ENCODE data around the gene COL10A1.
"Not testable (repeated sequence)": the region's sequence is repeated elsewhere in the genome, so short reads cannot be mapped to it uniquely, and the experiment has no call there.

COL10A1 gene

GRCh38 chr6:116118608-116119007 is 7.3 kb downstream of the COL10A1 start:
- no peak for DNase-seq

DNA sequence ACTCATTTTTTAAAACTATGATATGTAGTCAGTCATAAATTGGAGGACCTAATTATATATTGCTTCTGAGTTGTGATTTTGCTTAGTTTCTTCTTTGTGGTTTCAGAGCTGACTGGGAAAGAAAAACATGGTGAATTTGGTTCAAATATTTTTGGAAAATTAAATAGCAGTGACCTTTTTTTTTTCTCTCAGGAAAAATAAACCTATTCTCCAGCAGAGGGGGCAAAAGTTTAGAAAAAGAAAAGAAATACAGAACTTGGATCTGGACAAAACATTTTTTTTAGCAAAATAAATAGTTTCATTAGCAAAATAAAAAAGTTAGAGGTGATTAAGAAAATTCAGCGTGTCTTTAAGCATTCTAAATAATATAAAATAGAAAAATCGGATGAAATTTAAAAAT is 10.2 kb downstream of the COL10A1 start:
- DNase-seq: no peak

DNA sequence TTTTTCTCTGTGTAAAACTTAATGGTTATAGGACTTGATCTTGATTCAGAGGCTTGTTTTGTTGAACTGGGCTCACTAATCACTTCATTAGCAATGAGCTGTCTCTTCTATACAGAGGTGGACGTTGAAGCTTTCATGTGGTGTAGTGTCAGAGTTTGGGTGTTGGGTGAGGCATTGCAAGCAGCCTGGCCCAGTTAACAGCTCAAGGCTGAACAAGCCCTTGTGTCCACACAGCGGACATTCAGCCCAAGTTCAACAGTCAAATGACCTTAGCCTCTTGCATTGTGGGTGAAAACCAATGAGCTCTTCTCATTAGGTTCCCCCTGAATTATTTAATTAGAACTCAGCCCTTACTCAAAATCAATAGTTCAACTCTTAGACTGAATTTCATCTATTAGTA is 12.5 kb downstream of the COL10A1 start:
- DNase-seq: no peak

- DNase-seq: no peak
Measured at GRCh38 chr6:116111552-116112528, 14.1 kb downstream of the COL10A1 start.

DNA sequence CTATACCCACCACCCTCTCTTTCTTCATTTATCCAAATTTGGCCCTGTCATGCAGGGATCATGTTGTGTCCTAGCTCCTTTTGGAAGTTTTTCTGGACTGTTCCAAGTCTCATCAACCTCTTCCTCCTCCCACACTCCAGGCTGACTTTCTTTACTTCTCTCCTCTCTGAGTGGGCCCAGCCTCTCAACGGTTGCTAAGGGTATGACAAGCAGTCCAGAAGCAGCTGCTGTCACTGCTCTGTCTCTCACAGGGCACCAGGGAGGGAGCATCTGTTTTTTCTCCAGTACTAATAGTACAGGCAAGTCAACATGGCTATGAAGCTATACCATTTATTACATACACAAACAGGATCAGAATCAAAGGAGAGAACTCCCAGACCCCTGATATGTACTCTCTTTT is 17.1 kb downstream of the COL10A1 start:
- DNase-seq: no peak

GRCh38 chr6:116106146-116106545 is 19.8 kb downstream of the COL10A1 start:
- DNase-seq: no peak

DNA sequence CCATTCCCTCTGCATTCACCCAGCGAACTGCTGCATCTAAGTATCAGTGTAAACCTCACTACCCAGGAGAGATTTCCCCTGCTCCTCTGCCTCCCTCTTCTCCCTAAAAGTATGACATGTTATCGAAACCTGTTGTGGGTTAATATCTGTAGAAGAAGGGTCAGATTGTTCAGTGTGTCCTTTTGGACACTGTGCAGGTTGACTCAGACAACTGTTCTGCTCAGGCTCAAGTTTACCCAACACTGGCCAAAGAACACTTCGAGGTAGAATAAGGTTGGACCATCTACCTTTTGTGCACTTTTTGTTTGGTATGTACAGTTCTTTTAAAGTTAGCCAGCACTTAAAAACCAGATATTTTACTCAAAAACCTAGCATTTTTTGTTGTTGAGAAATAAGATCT is 20.7 kb downstream of the COL10A1 start:
- no peak for DNase-seq

DNA sequence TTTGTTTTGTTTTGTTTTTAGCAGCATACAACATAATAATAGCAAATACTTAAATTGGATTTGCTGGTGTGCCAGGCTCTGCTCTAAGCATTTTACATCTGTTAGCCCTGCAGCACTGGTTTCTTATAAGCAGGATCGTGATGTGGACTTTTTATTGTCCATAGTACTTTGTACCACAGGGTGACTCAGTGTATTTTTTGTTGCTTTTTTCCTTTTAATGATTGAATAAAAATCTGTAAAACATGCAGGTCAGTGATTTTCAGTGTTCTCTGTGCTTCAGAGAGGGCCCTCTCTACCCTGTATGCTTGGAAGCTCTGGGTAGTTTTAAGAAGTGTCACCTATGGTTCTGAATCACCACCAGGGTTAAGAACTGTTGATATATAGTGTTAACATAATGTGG is 21.3 kb downstream of the COL10A1 start:
- DNase-seq: no peak

GRCh38 chr6:116102873-116103272 is 23.1 kb downstream of the COL10A1 start:
- no peak for DNase-seq

- DNase-seq: no peak
Measured at GRCh38 chr6:116101790-116102189, 24.1 kb downstream of the COL10A1 start.

- DNase-seq: no peak
Measured at GRCh38 chr6:116101302-116101718, 24.6 kb downstream of the COL10A1 start.

GRCh38 chr6:116100419-116101301 is 25.3 kb downstream of the COL10A1 start, which contains the start of gene NT5DC1:
NT5DC1 (plus strand) TSS chr6:116100853; CDS start chr6:116100931, 78 bp downstream.
- peak; percentile 44 to 59 for DNase-seq

- no peak for DNase-seq
Measured at GRCh38 chr6:116099036-116099435, 26.9 kb downstream of the COL10A1 start.

DNA sequence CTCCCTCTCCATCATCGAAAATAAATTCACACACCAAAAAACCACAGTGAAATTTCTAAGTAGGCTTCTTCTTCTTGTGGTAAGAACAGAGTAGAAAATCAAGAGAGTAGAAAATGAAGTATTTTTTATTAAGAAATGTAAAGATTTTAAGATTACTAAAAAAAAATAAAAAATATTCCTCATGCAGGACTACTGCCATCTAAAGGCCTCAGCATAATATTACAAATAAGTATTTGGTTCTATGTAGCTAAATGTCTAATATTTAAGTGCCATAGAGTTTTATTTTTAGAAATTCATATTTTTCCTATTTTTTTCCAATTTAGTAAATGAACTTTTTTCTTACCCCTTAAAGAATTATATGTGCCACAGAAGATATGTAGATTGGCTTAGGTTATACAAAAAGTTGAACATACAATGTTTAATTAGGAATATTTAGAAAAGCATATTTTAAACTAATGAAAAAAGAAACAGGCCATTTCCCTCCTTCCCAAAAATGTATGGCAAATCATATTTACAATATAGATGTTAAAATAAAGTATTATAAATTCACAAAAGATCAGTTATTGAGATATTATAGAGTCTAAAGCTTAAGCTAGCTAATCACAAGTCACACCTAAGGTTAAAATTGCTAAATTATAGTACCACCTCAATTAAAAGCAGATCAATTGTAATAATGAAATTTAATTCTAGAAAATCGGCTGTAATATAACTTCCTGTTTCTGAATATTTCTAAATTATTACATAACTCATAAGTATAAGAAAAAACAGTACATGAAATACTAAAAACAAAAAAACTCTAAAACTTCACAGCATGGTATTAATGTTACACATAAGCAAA is 28.7 kb downstream of the COL10A1 start:
- no peak for DNase-seq

GRCh38 chr6:116096048-116096759 is 29.7 kb downstream of the COL10A1 start:
- not testable (repeated sequence) for DNase-seq

GRCh38 chr6:116094041-116094440 is 31.9 kb downstream of the COL10A1 start:
- no peak for DNase-seq

GRCh38 chr6:116090251-116090650 is 35.7 kb downstream of the COL10A1 start:
- no peak for DNase-seq

DNA sequence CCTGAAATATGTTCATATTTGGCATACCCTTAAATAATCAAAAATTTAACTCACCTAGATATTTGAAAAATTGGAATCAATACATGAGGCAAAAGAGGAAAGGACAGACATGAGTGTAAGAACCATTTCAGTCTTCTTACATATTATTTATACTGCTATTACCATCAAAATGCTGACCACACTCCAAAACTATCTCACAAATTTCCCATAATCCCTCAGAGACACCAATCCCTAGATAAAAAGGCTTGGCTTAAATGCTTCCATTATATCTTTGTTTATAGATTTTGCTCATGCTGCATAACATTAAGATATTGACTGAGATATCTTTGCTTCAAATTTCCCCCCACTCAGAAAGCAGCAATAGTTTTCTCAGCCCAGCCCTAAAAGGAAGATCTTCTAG is 37.0 kb downstream of the COL10A1 start:
- no peak for DNase-seq

DNA sequence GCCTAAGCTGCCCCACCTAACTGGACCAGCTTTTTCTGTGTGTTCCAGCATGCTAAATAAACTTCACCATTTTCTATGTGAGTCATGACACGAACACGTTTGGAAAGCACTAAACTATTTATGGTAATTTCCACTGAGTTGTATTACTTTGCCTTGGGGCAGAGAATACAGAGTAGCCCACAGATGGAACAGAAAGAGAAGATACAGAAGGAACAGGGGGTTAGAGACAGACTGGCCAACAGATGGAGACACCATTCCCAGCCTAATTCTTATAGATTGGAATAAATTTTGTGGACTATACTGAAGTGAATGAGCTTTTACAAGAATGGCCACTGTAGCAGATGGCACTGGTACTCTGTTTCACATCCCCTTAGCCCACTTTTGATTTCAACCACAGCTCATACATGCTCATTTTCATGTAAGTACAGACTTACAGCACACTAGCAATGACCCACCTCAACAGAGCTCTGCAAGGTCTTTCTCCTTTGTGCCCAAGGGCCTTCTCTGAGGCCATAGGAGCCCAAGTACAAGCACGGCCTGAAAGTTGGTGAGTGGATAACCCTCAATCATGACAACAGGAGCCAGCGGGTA is 38.4 kb downstream of the COL10A1 start:
- DNase-seq: no peak

DNA sequence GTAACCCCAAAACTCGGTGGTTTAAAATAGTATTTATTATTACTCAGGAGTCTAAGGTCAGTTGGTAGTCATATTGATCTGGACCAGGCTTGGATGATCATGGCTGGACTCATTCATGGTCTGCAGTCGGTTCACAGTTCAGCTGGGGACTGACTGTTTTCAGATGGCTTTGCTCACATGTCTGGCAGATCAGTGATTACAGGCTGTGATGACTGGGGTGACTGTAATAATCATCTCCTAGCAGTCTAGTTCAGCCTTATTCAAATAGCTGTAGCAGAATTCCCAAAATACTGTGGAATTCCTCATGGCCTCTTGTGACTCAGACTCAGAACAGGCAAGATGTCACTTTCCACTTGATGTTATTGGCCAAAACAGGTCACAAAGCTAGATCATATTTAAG is 41.6 kb downstream of the COL10A1 start:
- no peak for DNase-seq

- no peak for DNase-seq
Measured at GRCh38 chr6:116083052-116083451, 42.9 kb downstream of the COL10A1 start.

- DNase-seq: no peak
Measured at GRCh38 chr6:116078945-116079344, 47.0 kb downstream of the COL10A1 start.
